T-helper 22 cell (primary cell): Measurements from ENCODE around the gene ADAM12.
A peak's percentile ranks its signal among the peaks of the same experiment; 100 is the strongest.

Experiments
- DNase-seq: peaks from one replicate; pipeline ENCODE4 v3.0.0-alpha.2; 2020; ENCODE audit warnings: low read depth

The ADAM12 gene

DNA sequence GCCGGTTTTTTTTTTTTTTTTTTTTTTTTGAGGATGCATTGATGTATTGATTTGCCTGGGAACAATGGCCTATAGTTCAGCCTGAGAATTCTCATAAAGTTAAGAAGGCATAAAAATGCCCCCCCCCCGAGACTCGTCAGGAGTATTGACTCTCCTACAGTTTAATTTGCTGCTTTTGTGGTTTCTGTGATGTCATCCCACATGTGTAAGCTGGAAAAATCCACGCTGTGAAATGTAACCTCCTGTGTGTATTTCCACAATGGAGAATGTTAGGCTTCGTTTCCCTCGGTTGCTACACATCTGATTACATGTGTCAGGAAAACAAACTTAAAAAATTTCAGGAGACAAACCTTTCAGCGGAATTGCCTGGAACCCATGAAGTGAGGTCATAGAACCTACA is 374.0 kb downstream of the ADAM12 start:
- no peak for DNase-seq

- no peak for DNase-seq
Measured at GRCh38 chr10:126013489-126014281, 374.6 kb downstream of the ADAM12 start.

DNA sequence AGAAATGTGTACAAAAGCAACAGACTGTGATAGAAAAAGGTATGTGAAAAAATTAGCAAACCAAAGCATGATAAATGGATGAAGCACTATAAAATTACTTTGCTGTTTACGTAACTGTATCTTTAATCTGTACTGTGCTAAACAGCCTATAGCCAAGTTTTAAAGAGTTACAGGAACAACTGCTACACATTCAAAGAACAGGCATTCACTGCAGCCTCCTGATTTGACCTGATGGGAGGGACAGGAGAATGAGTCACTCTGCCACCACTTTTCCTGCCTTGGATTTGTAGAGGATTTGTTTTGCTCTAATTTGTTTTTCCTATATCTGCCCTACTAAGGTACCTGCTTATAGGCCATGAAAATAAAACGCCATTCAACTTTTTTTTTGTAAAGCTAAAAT is 375.8 kb downstream of the ADAM12 start:
- DNase-seq = no peak

DNA sequence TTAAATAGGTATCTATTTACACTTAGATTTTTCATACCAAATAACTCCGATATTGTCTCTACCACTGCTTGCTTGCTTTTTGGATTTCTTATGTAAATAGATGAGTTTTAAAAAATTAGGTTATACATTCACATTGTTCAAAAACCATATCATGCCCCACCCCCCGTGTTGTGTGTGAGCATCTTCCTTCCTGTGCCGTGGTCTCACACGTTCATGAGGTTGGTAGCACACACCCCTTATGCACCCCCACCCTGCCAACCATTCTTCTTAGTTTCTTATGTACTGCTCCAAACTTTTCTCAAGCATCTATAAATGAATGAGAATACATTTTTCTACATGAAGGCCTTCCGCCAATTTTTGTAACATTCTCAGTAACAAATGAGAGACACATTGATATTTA is 376.3 kb downstream of the ADAM12 start:
- DNase-seq = peak; percentile 12

DNA sequence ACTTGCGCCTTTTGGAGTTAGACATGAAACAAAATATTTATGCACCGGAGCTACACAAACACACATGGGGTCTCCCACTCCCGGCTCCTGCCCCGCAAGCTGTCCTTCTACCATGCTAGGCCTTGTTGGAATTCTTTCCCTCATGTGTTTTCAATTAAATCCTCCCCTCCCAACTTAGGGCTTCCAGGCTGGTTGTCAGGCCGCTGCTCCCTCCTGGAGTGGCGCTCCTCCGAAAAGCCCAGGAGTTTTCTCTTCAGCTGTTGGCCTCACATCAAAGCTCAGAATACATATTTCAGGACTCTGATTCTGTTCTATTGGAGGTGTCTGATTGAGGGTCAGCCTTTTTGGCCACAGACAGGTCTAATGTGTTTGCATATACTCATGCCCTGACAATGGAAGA is 378.6 kb downstream of the ADAM12 start:
- no peak for DNase-seq

DNA sequence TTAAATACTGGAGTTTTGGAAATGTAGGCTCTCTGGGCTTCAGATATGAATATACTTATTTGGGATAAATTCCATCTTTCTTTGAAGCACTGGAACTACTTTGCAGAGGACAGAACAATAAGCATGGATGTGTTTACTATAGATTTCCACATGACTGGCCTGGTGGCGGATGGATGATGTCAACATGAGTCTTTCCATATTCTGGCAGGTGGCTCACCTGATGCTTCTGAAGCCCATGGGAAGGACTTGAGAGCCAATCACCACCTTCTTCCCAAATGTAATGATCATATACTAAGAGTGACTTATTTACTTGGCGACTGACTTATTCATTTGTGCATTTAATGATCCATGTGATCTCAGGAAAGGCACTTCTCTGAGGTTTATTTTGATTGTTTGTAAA is 381.4 kb downstream of the ADAM12 start:
- DNase-seq = no peak

DNA sequence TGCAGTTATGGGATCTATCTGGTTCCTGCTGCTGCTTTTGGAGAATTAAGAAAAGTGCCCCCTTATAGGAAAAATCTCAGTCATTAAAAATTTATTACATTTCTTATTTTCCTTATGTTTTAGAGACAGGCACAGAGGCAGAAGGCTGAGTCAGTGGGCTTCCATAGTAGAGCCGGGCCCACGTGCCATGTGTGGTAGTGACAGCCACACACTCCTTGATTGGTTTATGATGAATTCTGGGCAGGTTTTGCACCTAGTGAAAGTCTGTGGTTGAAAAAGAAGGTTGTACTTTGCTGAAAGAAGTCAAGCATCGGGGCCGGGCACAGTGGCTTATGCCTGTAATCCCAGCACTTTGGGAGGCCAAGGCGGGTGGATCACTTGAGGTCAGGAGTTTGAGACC is 382.0 kb downstream of the ADAM12 start:
- DNase-seq = no peak

GRCh38 chr10:126004752-126005151 is 383.5 kb downstream of the ADAM12 start:
- no peak for DNase-seq

DNA sequence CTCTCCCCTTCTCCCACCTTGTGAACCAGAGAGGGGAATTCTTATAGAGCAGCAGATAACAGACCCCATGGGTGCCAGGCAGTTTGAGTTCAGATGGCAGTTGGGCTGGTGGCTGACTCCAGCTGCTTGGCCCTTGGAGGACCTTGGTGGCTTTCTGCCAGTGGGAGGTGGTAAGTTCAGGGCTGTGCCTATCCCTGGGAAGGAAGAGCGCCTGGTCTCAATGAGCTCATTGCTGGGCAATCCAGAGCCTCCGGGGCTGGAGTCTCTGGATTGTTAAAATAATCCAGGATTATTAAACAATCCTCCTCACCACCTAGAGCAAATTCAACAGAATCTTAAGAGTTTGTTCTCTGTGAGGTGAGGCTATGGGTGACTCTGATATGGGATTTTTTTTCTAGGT is 386.7 kb downstream of the ADAM12 start:
- DNase-seq = no peak

DNA sequence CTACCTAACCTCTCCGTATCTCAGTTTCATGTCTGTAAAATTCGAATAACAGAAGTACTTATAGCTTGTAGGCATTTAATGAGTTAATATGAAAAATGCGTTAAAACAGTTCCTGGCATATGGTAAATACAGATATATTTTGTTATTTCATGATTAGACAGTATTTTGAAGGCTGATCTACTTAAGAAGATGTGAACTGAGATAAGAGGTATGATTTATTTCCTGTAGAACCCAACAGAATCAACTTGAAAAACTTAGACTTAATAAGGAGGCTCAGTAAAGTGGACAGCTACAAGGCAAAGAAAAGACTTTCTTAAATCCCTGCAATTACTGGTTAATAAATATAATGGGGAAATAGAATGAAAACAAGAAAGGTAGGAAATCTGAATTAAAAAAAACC is 388.6 kb downstream of the ADAM12 start:
- no peak for DNase-seq

- no peak for DNase-seq
Measured at GRCh38 chr10:125997586-125997985, 390.7 kb downstream of the ADAM12 start.

GRCh38 chr10:125995726-125996304 is 392.5 kb downstream of the ADAM12 start:
- no peak for DNase-seq

- no peak for DNase-seq
Measured at GRCh38 chr10:125994601-125995000, 393.7 kb downstream of the ADAM12 start.

DNA sequence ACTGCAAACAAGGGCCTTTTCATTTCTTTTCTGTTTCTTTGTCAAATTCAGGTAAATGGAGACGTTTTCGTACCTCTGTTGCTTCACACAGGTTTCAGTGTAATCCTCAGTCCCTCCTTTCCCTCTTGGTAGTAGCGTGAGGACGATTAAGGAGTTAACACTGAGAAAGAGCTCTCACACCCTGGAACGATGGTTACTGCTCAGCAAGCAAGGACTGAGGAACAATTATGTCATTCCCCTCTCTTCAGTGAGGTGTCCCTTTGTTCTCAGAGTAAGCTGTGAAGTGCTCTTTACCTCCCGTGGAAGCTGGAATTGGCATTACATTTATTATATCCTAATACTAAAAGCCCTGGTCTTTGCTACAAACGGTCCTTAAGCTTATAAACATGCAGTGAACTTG is 396.0 kb downstream of the ADAM12 start:
- no peak for DNase-seq

GRCh38 chr10:125991392-125991791 is 396.9 kb downstream of the ADAM12 start:
- DNase-seq = no peak

GRCh38 chr10:125990974-125991373 is 397.3 kb downstream of the ADAM12 start:
- no peak for DNase-seq

DNA sequence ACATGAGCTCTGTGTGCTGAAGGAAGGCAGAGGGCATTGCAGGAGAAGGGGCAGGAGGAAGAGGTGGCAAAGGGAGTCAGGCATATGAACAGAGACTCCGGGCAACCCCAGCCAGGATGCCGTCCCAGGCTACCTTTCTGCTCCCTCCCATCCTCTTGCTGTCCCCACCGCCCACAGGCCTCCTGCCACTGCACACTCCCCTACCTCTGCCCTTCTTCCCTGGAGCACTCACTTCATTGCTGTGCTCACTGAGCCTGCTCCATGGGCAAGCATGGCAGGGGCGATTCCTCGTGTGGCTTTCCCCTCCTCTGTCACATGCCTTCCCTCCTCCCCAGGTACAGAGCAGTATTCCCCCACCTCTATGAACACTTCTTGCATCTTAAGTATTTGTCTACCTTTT is 398.5 kb downstream of the ADAM12 start:
- no peak for DNase-seq

- DNase-seq = no peak
Measured at GRCh38 chr10:125985557-125986240, 402.6 kb downstream of the ADAM12 start.

GRCh38 chr10:125984865-125985495 is 403.3 kb downstream of the ADAM12 start:
- DNase-seq = no peak

- no peak for DNase-seq
Measured at GRCh38 chr10:125984346-125984745, 403.9 kb downstream of the ADAM12 start.

DNA sequence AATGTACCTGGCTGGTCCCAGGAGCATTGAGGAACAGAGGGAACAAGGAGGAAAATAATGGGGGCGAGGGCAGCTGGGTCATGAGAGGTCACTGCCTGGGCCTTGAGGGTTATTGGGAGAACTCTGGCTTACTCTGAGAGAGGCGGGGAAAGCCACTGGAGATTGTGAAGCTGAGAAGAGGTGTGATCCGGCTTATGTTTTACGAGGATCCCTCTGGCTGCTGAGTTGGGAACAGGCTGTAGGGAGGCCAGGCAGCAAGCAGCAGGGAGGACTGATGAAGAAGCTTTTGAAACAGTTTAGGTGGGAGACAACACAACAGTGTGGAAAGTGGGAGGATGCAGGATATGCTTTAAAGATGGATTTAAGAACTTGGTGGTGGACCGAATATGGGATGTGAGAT is 404.6 kb downstream of the ADAM12 start:
- no peak for DNase-seq

- DNase-seq = no peak
Measured at GRCh38 chr10:125983161-125983560, 405.1 kb downstream of the ADAM12 start.
